A549 (cell line): ENCODE measurements around the gene TRIM29. TPM values are rescaled to one million over a fixed set of nuclear protein-coding genes. Genes with fewer than 3 reads are reported as not detected.

Experiments used
- ATAC-seq, 2 experiments: fragments of 200-7000 bp in 1 of 2; fragments of >200 bp in 1 of 2; cut with Nextera tagmentation in 1 of 2; cut with Tn5 transposase in 1 of 2; 3 replicates each; pipeline versions ENCODE4 v1.8.0 to v1.9.1; 2018 to 2020; ENCODE audit warnings: mild to moderate bottlenecking in 1 of 2, moderate library complexity in 1 of 2
- CTCF ChIA-PET: fragments of 300-600 bp; sonication (Branson Sonifier 250); formaldehyde crosslinking; extraction: SDS; loops from one replicate; lab custom pipeline; 2021; ENCODE audit warnings: antibody characterized with exemption, inconsistent platforms; lab: Yijun Ruan, JAX
- POLR2A ChIA-PET: fragments of 350-600 bp; formaldehyde crosslinking; extraction: SDS; loops from one replicate; lab custom pipeline; 2021; ENCODE audit warnings: antibody characterized with exemption, inconsistent platforms; lab: Yijun Ruan, JAX
- DNase-seq, 2 experiments: peaks; one replicate each; pipeline versions ENCODE4 v3.0.0 to v3.0.0-alpha.2; 2011 to 2016; ENCODE audit warnings: low read depth in 1 of 2, low spot score in 1 of 2
- FAIRE-seq: peaks from 2 replicates; lab custom pipeline; 2011; peaks lifted over from hg19 to GRCh38; lab: Jason Lieb, UNC
- H3K27ac ChIP-seq, 2 experiments: fragments of >200 bp; sonication (Bioruptor Twin); formaldehyde crosslinking; 3 replicates each; pipeline ENCODE4 v1.5.1; 2016 to 2017
- H3K4me1 ChIP-seq: fragments of >200 bp; sonication (Bioruptor Twin); formaldehyde crosslinking; 3 replicates; pipeline ENCODE4 v1.6.1; 2016
- H3K4me2 ChIP-seq: fragments of >200 bp; sonication (Bioruptor Twin); formaldehyde crosslinking; 3 replicates; pipeline ENCODE4 v1.6.1; 2016
- H3K4me3 ChIP-seq: fragments of >200 bp; sonication (Bioruptor Twin); formaldehyde crosslinking; 3 replicates; pipeline ENCODE4 v1.5.1; 2016
- H3K9me3 ChIP-seq: fragments of >200 bp; sonication (Bioruptor Twin); formaldehyde crosslinking; 3 replicates; pipeline ENCODE4 v1.6.1; 2016
- ATOH8 ChIP-seq: fragments of 250-450 bp; sonication (Bioruptor Pico); IDR thresholded peaks from 2 replicates; pipeline ENCODE4 v1.5.0; 2020; ENCODE audit warnings: low read depth, mild to moderate bottlenecking, moderate library complexity
- BHLHE40 ChIP-seq: IDR thresholded peaks from 2 replicates; pipeline ENCODE4 v1.6.1; 2012; ENCODE audit warnings: low read depth, low read length, inconsistent platforms
- CBX8 ChIP-seq: fragments of 200-600 bp; sonication (generic); IDR thresholded peaks from 2 replicates; pipeline ENCODE4 v1.6.1; 2016
- CHD2 ChIP-seq: fragments of 150-350 bp; IDR thresholded peaks from 2 replicates; pipeline ENCODE4 v1.6.1; 2014; ENCODE audit warnings: low read length; ENCODE audit not compliant: partially characterized antibody
- CHD4 ChIP-seq: fragments of 200-600 bp; sonication (generic); IDR thresholded peaks from 2 replicates; pipeline ENCODE4 v1.6.1; 2016; ENCODE audit warnings: antibody characterized with exemption, mild to moderate bottlenecking, borderline replicate concordance
- EHF ChIP-seq: fragments of 250-450 bp; sonication (Bioruptor Pico); IDR thresholded peaks from 2 replicates; pipeline ENCODE4 v1.5.0; 2020; ENCODE audit warnings: mild to moderate bottlenecking
- HOXA7 ChIP-seq: fragments of 250-450 bp; sonication (Bioruptor Pico); IDR thresholded peaks from 2 replicates; pipeline ENCODE4 v1.5.0; 2020; ENCODE audit warnings: mild to moderate bottlenecking, moderate library complexity
- PBX3 ChIP-seq: IDR thresholded peaks from 2 replicates; pipeline ENCODE4 v1.6.1; 2012
- POLR2A ChIP-seq: IDR thresholded peaks from 2 replicates; pipeline ENCODE4 v1.6.1; 2012; ENCODE audit warnings: mild to moderate bottlenecking, low read length
- RAD21 ChIP-seq, 2 experiments: fragments of >200 bp in 1 of 2; sonication (Bioruptor Twin) in 1 of 2; formaldehyde crosslinking in 1 of 2; IDR thresholded peaks in 1 of 2; conservative IDR thresholded peaks in 1 of 2; 2 replicates in 1 of 2; 3 replicates in 1 of 2; pipeline ENCODE4 v1.6.1; 2012 to 2018; ENCODE audit warnings: inconsistent platforms in 1 of 2
- RARB ChIP-seq: fragments of 250-450 bp; sonication (Bioruptor Pico); IDR thresholded peaks from 2 replicates; pipeline ENCODE4 v1.8.0; 2021; ENCODE audit warnings: mild to moderate bottlenecking, moderate library complexity
- RNF2 ChIP-seq: fragments of 200-600 bp; sonication (generic); IDR thresholded peaks from 2 replicates; pipeline ENCODE4 v1.6.1; 2016; ENCODE audit warnings: low read depth, mild to moderate bottlenecking, antibody characterized with exemption, moderate library complexity, borderline replicate concordance
- SREBF2 ChIP-seq: fragments of 450-650 bp; IDR thresholded peaks from 2 replicates; pipeline ENCODE4 v1.6.1; 2014; ENCODE audit warnings: mild to moderate bottlenecking, moderate library complexity
- ZNF302 ChIP-seq: fragments of 250-450 bp; sonication (Bioruptor Pico); IDR thresholded peaks from 2 replicates; pipeline ENCODE4 v1.9.0; 2021; ENCODE audit warnings: inconsistent platforms, mild to moderate bottlenecking, moderate library complexity
- WGBS: methylation state at CpG from one replicate; pipeline ENCODE4 v1.1.6; 2017; ENCODE audit errors: missing lambda C conversion rate; 5-methylcytosine and 5-hydroxymethylcytosine counted together
- polyA plus RNA-seq, 4 experiments: library from polyadenylated mRNA; depleted of rRNA in 3 of 4; stranded (reverse); fragments of >200 nt; fragmentation: RNase III in 1 of 4; extraction: RNeasy Plus Mini Kit Qiagen cat#74134 plus additional on column Dnase treatment in 1 of 4; gene quantifications; 2 replicates in 3 of 4; 3 replicates in 1 of 4; pipeline ENCODE4 v1.2.3, GENCODE V29; 2011 to 2017
- TF ChIP-seq, protein P1 (sequence below): IDR thresholded peaks from 2 replicates; pipeline ENCODE4 v1.6.1; 2012
- TF ChIP-seq, protein P2 (sequence below): fragments of 150-350 bp; IDR thresholded peaks from 2 replicates; pipeline ENCODE4 v1.6.1; 2014; ENCODE audit warnings: low read depth, mild to moderate bottlenecking, low read length

TRIM29 gene
- polyA plus RNA-seq, 2 of the 4 experiments (the other 2 are of a cell fraction): 2.7 to 3.6 TPM

- no peak for TF ChIP-seq CBX8
Measured at GRCh38 chr11:120184946-120185705, 47.2 kb upstream of the TRIM29 start (continued).

DNA sequence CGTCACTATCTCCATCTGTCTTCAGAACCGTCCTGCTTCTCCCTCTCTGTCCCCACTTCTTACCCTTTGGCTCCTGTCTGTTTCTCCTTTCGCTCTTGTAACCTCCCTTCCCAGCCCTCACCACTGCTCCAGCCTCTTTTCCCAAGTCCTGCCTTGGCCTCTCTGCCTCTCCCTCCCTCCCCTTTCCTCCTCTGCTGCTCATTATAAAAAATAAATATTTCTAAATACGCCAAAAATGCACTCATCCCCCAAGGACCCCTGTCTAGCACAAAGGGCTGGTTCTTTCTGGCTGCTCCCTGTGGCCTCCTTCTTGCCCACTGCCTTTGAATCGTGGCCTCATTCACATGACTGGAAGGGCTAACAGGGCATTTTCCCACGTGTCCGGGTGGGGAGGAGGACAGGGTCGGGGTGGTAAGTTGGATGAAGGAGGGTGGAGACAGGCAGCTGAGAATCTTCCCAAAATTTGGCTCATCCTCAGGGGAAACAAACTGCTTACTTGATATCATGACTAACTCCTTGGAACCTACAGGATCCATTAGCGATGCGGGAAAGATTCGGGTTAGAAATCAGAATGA is 46.5 kb upstream of the TRIM29 start:
- TF ChIP-seq, protein P1, sequence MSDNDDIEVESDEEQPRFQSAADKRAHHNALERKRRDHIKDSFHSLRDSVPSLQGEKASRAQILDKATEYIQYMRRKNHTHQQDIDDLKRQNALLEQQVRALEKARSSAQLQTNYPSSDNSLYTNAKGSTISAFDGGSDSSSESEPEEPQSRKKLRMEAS: no peak
- TF ChIP-seq, protein P2, sequence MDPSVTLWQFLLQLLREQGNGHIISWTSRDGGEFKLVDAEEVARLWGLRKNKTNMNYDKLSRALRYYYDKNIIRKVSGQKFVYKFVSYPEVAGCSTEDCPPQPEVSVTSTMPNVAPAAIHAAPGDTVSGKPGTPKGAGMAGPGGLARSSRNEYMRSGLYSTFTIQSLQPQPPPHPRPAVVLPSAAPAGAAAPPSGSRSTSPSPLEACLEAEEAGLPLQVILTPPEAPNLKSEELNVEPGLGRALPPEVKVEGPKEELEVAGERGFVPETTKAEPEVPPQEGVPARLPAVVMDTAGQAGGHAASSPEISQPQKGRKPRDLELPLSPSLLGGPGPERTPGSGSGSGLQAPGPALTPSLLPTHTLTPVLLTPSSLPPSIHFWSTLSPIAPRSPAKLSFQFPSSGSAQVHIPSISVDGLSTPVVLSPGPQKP: no peak
- CTCF ChIA-PET: interaction anchor here (1.0 to 1.9 kb wide), 4 partner anchors 12 to 51 kb away, joined by 3 to 5 read pairs (median 4); no protein-coding TSS in a partner anchor
- POLR2A ChIA-PET: no interaction called here
- Histone ChIP-seq H3K4me2 (no peak overlapping the region), H3K4me1 (no peaks in the 10 kb centered on the region), H3K4me3 (no peak overlapping the region), H3K9me3 (no peaks in the 10 kb centered on the region), H3K27ac (no peak overlapping the region)
- ATAC-seq (no peak), FAIRE-seq (no peak), DNase-seq (no peak)
- WGBS: 66% methylated on average over 11 of the region's 11 CpGs

DNA sequence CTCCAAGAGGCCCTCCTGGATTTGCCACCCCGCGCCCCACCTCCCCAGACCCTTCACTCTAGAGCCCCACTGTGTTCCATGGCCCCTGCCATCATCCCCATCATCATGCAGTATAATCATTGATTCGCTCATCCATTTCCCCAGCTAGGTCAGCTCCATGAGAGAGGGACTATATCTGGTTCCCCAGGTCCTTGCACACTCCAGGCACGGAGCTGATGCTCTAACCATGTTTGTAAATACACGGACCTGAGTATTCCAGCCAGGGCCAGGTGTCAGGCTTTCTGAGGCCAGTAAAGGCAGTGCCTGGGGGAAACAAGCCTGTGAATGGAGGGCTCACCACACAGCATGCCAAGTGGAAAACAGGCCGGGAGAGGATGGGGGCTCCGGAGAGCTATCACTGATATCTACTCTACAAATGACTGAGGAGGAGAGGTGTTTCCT is 45.8 kb upstream of the TRIM29 start:
- FAIRE-seq (no peak), ATAC-seq (no peak), DNase-seq (no peak)
- H3K9me3 ChIP-seq: no peaks in the 10 kb centered on the region
- POLR2A ChIA-PET: no interaction called here
- CTCF ChIA-PET: interaction anchor here (1.0 to 1.9 kb wide), 4 partner anchors 11 to 52 kb away, joined by 3 to 5 read pairs (median 4); no protein-coding TSS in a partner anchor
- no peaks in the 10 kb centered on the region for H3K4me1 ChIP-seq
- no peak overlapping the region for H3K4me2 ChIP-seq
- no peak overlapping the region for H3K27ac ChIP-seq
- no peak overlapping the region for H3K4me3 ChIP-seq
- WGBS: 88% methylated on average over 5 of the region's 7 CpGs
- no peak for TF ChIP-seq RNF2
- TF ChIP-seq RARB: no peak
- no peak for TF ChIP-seq HOXA7 (CRISPR knock-in tag)
- TF ChIP-seq BHLHE40: no peak
- TF ChIP-seq PBX3: no peak
- no peak for TF ChIP-seq CHD2
- no peak for TF ChIP-seq ZNF302 (CRISPR knock-in tag)

- WGBS: 63% methylated on average over 4 of the region's 5 CpGs
Measured at GRCh38 chr11:120182790-120183491, 45.0 kb upstream of the TRIM29 start.

More at GRCh38 chr11:120182790-120183491, 45.0 kb upstream of the TRIM29 start:
- POLR2A ChIA-PET: no interaction called here
- H3K4me1 ChIP-seq: no peaks in the 10 kb centered on the region
- CTCF ChIA-PET: interaction anchor here (1.0 to 1.9 kb wide), 3 partner anchors 10 to 51 kb away, joined by 4 to 5 read pairs (median 4); no protein-coding TSS in a partner anchor
- peak; percentile 53 to 89; a peak in 3 of 6 replicates for ATAC-seq
- H3K4me3 ChIP-seq: no peak overlapping the region
- no peak for FAIRE-seq
- no peak overlapping the region for H3K27ac ChIP-seq
- no peak overlapping the region for H3K4me2 ChIP-seq
- no peaks in the 10 kb centered on the region for H3K9me3 ChIP-seq
- no peak for TF ChIP-seq CBX8
- no peak for TF ChIP-seq CHD4
- no peak for TF ChIP-seq ATOH8 (CRISPR knock-in tag)
- TF ChIP-seq SREBF2: no peak
- TF ChIP-seq EHF (CRISPR knock-in tag): no peak
- TF ChIP-seq RAD21 (conservative IDR thresholded peaks at IDR 0.05 in 1 of 2, IDR thresholded peaks at IDR 0.05 in 1 of 2): peak in 1 of 2 experiments; percentile 17; a peak in 1 of 5 replicates
- TF ChIP-seq POLR2A: no peak
- no peak for TF ChIP-seq BHLHE40
- peak in 1 of 2 experiments; percentile 17 for DNase-seq
